HG02610 (cell line): Measurements from ENCODE around the gene GPR62.

Experiments
- ATAC-seq: cut with Tn5 transposase; IDR thresholded peaks from one replicate; pipeline ENCODE4 v1.9.1; 2021; ENCODE audit warnings: mild to moderate bottlenecking, moderate library complexity; ENCODE audit not compliant: unreplicated experiment

The GPR62 gene

DNA sequence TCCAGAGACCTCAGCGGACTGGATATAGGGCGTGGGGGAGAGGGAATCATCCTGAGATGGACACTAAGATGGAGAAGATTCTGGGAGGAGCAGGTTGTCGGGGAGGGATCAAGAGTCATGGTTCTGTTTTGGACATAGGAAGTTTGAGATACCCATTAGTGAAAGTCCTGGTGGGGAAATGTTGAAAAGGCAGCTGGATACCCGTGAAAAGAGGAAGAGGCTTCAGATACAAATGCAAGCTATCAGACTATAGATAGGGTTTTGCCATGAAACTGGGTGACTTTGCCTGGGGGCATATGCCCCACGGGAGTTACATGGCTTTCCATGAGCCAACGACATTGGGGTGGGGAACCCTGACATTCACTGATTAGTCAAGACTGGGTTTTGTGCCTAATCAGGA, 1.1 kb upstream of the GPR62 start:
- ATAC-seq = no peak

DNA sequence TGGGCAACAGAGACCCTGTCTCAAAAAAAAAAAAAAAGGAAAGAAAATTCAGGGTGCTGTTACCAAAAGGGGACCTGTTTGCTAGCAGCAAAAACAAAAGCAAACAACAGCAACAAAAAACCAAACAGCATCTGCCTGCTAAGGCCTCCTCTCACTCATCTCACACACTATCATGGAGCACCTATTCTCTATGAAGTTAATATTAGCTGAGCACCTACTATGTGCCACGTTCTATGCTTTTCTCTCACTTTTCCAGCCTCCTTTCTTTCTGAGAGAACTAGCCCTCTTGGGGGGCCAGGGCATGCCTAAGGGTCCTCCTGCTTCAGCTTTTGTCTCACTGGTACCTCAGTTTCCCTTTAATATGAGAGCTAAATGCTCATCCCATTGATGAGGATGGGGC, 468 bp upstream of the GPR62 start:
- no peak for ATAC-seq

DNA sequence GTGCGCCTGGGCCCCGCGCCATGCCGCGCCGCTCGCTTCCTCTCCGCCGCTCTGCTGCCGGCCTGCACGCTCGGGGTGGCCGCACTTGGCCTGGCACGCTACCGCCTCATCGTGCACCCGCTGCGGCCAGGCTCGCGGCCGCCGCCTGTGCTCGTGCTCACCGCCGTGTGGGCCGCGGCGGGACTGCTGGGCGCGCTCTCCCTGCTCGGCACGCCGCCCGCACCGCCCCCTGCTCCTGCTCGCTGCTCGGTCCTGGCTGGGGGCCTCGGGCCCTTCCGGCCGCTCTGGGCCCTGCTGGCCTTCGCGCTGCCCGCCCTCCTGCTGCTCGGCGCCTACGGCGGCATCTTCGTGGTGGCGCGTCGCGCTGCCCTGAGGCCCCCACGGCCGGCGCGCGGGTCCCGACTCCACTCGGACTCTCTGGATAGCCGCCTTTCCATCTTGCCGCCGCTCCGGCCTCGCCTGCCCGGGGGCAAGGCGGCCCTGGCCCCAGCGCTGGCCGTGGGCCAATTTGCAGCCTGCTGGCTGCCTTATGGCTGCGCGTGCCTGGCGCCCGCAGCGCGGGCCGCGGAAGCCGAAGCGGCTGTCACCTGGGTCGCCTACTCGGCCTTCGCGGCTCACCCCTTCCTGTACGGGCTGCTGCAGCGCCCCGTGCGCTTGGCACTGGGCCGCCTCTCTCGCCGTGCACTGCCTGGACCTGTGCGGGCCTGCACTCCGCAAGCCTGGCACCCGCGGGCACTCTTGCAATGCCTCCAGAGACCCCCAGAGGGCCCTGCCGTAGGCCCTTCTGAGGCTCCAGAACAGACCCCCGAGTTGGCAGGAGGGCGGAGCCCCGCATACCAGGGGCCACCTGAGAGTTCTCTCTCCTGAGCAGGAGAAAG, 951 bp downstream of the GPR62 start:
- no peak for ATAC-seq

- ATAC-seq = no peak
Observed at GRCh38 chr3:51957520-51958205, 2.5 kb downstream of the GPR62 start.

GRCh38 chr3:51958603-51959521, 3.7 kb downstream of the GPR62 start:
- ATAC-seq = no peak

DNA sequence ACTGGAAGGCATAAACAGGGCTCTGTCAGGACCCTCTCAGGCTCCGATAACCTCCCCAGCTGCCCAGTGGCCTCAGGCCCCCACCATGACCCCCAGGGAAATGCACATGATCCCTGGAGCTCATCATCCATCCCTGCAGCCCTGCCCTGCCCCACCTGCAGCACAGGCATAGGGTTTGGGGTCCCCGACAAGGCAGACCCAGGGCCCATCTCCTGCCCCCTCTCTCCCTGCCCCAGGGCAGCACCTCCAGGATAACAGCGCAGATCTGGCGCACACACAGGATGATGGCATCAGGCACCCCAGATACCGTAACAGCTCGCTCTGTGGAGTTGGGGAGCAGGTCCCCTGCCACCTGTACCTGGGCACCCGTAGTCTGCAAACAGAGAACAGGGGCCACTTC, 4.5 kb downstream of the GPR62 start:
- ATAC-seq = no peak

DNA sequence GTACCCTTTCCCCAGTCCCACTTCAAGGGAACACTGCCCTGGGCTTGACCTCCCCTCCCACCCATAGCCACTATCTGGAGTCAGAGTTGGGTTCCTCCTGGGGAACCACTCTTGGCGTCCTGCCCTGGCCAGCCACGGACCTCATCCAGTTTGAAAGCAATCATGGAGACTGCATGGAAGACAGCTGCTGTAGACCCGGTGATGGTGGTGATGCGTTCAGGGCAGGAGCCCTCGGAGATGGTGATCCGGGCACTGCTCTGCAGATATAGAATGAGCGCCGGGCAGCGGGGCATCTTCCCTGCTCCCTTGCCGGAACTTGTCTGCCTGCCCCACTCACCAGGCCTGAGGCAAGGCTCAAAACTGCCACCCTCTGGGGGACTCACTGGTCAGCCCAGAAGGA, 5.2 kb downstream of the GPR62 start:
- no peak for ATAC-seq

- no peak for ATAC-seq
Observed at GRCh38 chr3:51961011-51961410, 5.8 kb downstream of the GPR62 start.

DNA sequence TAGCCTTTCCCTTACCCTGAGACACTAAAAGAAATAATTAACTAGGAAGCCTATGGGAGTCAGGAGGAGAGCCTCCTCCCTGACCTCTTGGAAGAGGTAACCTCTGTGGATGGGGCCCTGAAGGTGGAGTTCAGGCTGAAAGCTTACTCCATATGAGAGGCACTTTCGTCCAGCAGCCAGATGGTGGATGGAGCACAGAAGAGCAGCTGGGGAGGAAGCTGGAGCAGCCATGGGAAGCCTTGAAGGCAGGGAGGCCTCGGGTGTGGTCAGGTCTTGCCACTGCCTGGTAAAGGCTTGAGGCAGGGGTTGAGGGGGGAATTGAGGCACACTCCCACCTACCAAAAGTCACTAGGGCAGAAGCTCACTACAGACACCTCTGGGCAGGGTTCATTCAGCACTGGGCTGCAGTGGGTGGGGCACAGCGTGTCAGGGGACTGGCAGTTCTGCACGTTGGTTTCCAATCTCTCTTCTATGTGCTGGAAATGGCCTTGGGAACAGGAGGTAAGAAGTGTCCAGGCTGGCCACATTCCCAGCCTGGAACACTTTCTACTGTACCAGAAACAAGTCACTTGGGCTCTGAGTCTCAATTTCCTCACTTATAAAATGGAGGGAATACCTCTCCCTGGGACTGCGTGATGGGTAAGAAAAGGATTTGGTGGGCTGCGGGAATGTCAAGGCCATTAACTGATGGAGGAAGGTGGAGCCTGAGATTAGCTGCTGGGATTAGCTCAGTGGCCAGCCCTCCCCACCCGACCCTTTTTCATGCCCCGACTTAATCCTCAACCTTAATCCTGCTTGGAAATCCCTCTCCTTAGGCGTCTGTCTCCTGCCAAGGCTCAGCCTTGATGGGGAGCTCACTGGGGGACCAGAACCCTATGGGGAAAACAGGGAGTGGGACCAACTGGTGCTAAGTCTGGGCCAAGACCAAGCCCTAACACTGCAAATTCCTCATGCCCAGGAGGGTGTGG, 6.7 kb downstream of the GPR62 start:
- no peak for ATAC-seq

DNA sequence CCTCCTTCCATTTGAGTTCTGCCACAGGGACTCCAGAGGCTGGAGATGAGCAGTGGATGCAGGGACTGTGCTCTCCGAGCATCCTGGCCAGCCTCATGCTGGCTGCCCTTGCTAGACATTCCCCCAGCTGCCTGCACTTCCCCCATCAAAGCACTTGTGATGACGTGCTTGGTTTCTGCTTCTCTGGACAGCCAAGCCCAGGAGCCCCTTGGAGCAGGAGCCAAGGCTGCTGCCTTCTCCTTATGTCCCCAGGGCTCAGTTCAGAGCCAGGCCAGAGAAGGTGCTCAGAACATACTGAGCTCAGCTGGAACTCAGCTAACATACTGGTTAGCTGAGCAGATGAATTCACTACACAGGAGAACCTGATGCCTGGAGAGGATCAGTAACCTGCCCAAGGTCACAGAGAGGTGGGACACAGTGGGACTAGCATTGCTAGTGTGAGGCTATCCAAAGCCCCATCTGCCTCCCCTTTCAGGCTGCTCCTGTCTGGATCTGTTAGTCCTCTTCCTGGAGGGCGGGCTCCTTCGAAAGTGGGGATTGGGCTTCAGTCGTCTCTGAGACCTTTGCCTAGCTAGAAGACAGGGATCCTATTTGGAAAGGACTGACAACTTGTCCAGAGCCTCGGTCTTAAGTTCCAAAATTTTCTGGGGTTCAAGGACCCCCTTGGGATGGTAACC, 7.8 kb downstream of the GPR62 start:
- ATAC-seq = no peak

GRCh38 chr3:51963951-51964451, 8.8 kb downstream of the GPR62 start:
- ATAC-seq = no peak

GRCh38 chr3:51964521-51964920, 9.3 kb downstream of the GPR62 start:
- no peak for ATAC-seq

- ATAC-seq = no peak
Observed at GRCh38 chr3:51966016-51966415, 10.8 kb downstream of the GPR62 start.

GRCh38 chr3:51966486-51966885, 11.3 kb downstream of the GPR62 start:
- ATAC-seq = no peak

- ATAC-seq = no peak
Observed at GRCh38 chr3:51966922-51967383, 11.8 kb downstream of the GPR62 start.

GRCh38 chr3:51967384-51968169, 12.4 kb downstream of the GPR62 start, which contains the start of gene PCBP4:
Gene PCBP4 (minus strand): TSS chr3:51967454. CDS start chr3:51961240, 6,214 bp downstream.
- ATAC-seq = no peak

DNA sequence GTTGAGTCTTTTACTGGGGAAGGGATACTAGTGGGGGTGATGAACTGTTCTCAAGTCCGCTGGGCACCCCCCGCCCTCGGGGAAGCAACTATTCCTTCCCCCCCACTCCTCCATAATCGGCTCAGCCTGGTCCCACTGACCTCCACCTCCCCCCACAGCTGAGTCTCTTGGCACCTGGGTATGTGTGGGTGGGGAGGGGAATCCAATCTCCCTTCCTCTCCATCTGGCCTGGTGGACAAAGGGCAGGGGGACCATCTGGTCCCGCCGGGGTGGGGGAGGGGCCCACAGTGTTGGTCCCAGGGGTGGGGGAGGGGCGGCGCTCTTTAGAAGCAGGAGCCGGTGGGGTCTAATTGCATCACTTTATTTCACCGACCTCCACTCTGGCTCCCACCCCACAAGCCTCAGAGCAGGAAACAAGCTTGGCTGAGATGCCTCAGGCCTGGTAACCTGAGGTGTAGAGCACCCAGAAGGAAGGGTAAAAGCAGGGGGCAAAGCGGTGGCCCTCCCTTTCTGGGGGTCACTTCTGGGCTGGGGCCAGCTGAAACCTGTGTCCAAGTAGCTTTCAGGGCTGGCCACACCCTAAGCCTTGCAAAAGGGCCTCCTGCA, 13.1 kb downstream of the GPR62 start:
- ATAC-seq = no peak
